ENCODE results near the gene SCGB2B2. TPM values are rescaled to one million over a fixed set of nuclear protein-coding genes. Genes with fewer than 3 reads are reported as not detected.

Gene SCGB2B2
- total and polyA plus RNA-seq, 7 donors = 0.13 to 1.1 (median 0.21) TPM

DNA sequence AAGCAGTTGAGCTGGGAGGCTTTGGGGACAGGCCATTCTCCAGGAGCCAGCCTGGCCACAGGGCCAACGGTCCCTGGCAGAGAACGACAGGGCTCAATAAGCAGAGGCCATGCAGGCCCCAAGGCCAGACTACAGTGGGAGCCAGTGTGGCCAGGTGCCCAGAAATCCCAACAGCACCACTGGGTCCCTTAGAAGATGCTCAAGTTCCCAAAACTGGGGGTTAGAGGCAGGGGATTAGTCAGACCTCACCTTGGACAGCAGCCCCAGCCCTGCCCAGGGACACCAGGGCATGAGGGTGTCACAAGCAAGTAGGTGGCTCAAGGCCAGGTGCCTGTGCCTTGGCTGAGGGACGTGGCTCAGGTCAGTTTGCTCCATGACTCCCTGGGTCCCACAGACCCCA, 12.8 kb downstream of the SCGB2B2 start:
- Histone ChIP-seq H3K36me3 (ENCODE audit: insufficient read depth in 1 of 2, low read depth in 1 of 2) (no peaks in the 10 kb centered on the region), H3K9me3 (no peaks in the 10 kb centered on the region), H3K27me3 (ENCODE audit: insufficient read depth in 3 of 3, low read length in 2 of 3) (no peaks in the 10 kb centered on the region), H3K4me3 (no peak overlapping the region), H3K4me1 (peaks cover 4% of the 10 kb centered on the region), H3K27ac (no peak overlapping the region)
- intact Hi-C loops (cut with DNase I) = no loop called here
- TF ChIP-seq CTCF (IDR thresholded peaks at IDR 0.05) = no peak
- 21 to 30% (median 25%) methylated on average over 3 of the region's 3 CpGs for WGBS, 3 donors
- DNase-seq = peak in 1 of 2 donors; percentile 68
- peak; percentile 46 to 78 (median 67) for ATAC-seq

- 40 to 42% (median 41%) methylated on average over 5 of the region's 5 CpGs for WGBS, 3 donors
- peaks cover 4% of the 10 kb centered on the region for H3K4me1 ChIP-seq
- no peak overlapping the region for H3K27ac ChIP-seq
- H3K4me3 ChIP-seq = no peak overlapping the region
- intact Hi-C loops (cut with DNase I) = no loop called here
- DNase-seq (no peak), ATAC-seq (peak; percentile 45 to 73 (median 72))
- no peaks in the 10 kb centered on the region for H3K36me3 ChIP-seq (ENCODE audit: insufficient read depth in 1 of 2, low read depth in 1 of 2)
- no peaks in the 10 kb centered on the region for H3K9me3 ChIP-seq
- peak; percentile 41 for TF ChIP-seq CTCF (IDR thresholded peaks at IDR 0.05)
- no peaks in the 10 kb centered on the region for H3K27me3 ChIP-seq (ENCODE audit: insufficient read depth in 3 of 3, low read length in 2 of 3)
Measured at GRCh38 chr19:34662919-34663318, 14.0 kb downstream of the SCGB2B2 start.

DNA sequence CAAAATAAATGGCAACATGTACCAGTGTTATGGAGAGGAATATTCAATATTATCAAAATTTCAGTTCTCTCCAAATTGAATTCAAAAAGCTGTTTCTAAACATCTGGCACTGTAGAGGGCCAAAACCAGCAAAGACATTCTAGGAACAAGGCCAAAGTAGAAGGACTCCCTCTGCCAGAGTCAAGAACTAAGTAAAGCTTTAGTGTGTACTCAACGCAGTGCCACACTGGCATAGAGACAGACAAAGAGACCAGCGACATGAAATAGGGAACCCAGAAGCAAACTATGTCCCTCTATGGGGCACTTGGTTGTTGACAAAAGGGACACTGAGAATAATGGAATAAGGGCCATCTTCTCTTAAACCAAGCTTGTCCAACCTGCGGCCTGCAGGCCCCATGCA, 15.6 kb downstream of the SCGB2B2 start:
- Histone ChIP-seq H3K36me3 (ENCODE audit: insufficient read depth in 1 of 2, low read depth in 1 of 2) (no peaks in the 10 kb centered on the region), H3K4me3 (no peak overlapping the region), H3K27me3 (ENCODE audit: insufficient read depth in 3 of 3, low read length in 2 of 3) (no peaks in the 10 kb centered on the region), H3K27ac (peak overlapping the region; percentile 27), H3K9me3 (no peaks in the 10 kb centered on the region), H3K4me1 (peaks cover 4% of the 10 kb centered on the region)
- intact Hi-C loops (cut with DNase I) = no loop called here
- DNase-seq = no peak
- no peak for TF ChIP-seq CTCF (IDR thresholded peaks at IDR 0.05)
- ATAC-seq = peak in 2 of 4 donors; percentile 55 to 63
- WGBS, 3 donors = 47 to 55% (median 50%) methylated on average over 3 of the region's 3 CpGs

DNA sequence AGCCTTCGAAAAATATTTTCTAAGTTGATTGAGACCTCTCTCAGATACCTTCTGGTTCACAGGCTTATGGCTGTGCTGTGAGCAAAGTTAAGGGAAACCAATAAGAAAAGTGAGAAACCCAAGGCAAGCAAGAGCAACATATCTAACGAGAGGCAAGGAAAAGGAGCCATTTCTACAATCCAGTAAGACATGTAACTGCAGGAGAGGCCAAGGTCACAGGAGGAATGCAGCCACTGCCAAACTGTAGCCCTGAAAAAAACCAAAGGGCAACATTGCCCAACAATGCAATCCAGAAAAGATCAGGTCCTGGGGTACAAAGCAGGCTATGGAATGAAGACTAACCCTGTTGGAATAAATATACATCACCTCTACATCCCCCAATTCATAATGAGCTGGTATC, 21.3 kb downstream of the SCGB2B2 start:
- Histone ChIP-seq H3K9me3 (peaks cover 9% of the 10 kb centered on the region), H3K4me1 (peaks cover 6% of the 10 kb centered on the region), H3K36me3 (ENCODE audit: insufficient read depth in 1 of 2, low read depth in 1 of 2) (no peaks in the 10 kb centered on the region), H3K27me3 (ENCODE audit: insufficient read depth in 3 of 3, low read length in 2 of 3) (no peaks in the 10 kb centered on the region), H3K27ac (no peak overlapping the region), H3K4me3 (no peak overlapping the region)
- ATAC-seq (no peak), DNase-seq (no peak)
- intact Hi-C loops (cut with DNase I) = no loop called here
- 33 to 60% (median 54%) methylated on average over 2 of the region's 2 CpGs for WGBS, 3 donors
- no peak for TF ChIP-seq CTCF (IDR thresholded peaks at IDR 0.05)

GRCh38 chr19:34654796-34655195, 22.2 kb downstream of the SCGB2B2 start:
- H3K4me1 ChIP-seq = peaks cover 6% of the 10 kb centered on the region
- no peak overlapping the region for H3K4me3 ChIP-seq
- H3K36me3 ChIP-seq (ENCODE audit: insufficient read depth in 1 of 2, low read depth in 1 of 2) = no peaks in the 10 kb centered on the region
- intact Hi-C loops (cut with DNase I) = no loop called here
- no peak for DNase-seq
- no peak overlapping the region for H3K27ac ChIP-seq
- ATAC-seq = no peak
- H3K9me3 ChIP-seq = peaks cover 9% of the 10 kb centered on the region
- TF ChIP-seq CTCF (IDR thresholded peaks at IDR 0.05) = no peak
- WGBS, 3 donors = 63 to 76% (median 69%) methylated on average over 2 of the region's 2 CpGs
- H3K27me3 ChIP-seq (ENCODE audit: insufficient read depth in 3 of 3, low read length in 2 of 3) = no peaks in the 10 kb centered on the region
